Muscle of back (tissue), 10 donors: ENCODE data around the gene C8G. TPM values are rescaled to one million over a fixed set of nuclear protein-coding genes. Genes with fewer than 3 reads are reported as not detected.

ENCODE experiments used
- polyA plus RNA-seq, 10 donors: library from polyadenylated mRNA; unstranded; fragments of 120-200 nt; gene quantifications; one replicate each; pipeline ENCODE4 v1.2.1, GENCODE V29; 2013; ENCODE audit not compliant: insufficient read length in 10 of 10

Gene C8G
- polyA plus RNA-seq, 10 donors: 0.29 to 1.0 (median 0.51) TPM; not detected in 1

Other genes with a start within 250 kb of the C8G start
- gene DIPK1B, start 232.7 kb upstream of the C8G start, polyA plus RNA-seq: 10 to 100 TPM; 12.0 to 23.5 (median 15.4) TPM
- gene LCN10, start 202.3 kb upstream of the C8G start, polyA plus RNA-seq: 10 to 100 TPM in 3 of 10 donors, 1 to 10 TPM in 7; 2.4 to 17.8 (median 8.8) TPM
- gene LCN6, start 196.7 kb upstream of the C8G start, polyA plus RNA-seq: under 1 TPM in 1 of 10 donors, not detected in 9; 0.33 TPM
- gene LCN8, start 187.0 kb upstream of the C8G start, polyA plus RNA-seq: 10 to 100 TPM in 2 of 10 donors, 1 to 10 TPM in 8; 1.1 to 10.8 (median 7.8) TPM
- gene LCN15, start 180.7 kb upstream of the C8G start, polyA plus RNA-seq: under 1 TPM; 0.22 to 0.95 (median 0.52) TPM
- gene TMEM141, start 153.9 kb upstream of the C8G start, polyA plus RNA-seq: 10 to 100 TPM; 24.8 to 43.7 (median 34.1) TPM
- gene CCDC183, start 148.9 kb upstream of the C8G start, polyA plus RNA-seq: 1 to 10 TPM; 1.1 to 3.3 (median 1.9) TPM
- gene RABL6, start 137.3 kb upstream of the C8G start, polyA plus RNA-seq: 10 to 100 TPM; 41.0 to 59.7 (median 50.7) TPM
- 1 to 10 TPM; 1.3 to 2.1 (median 1.7) TPM for gene AJM1, start 102.8 kb upstream of the C8G start, polyA plus RNA-seq
- 100 to 1,000 TPM in 4 of 10 donors, 10 to 100 TPM in 6; 63.9 to 118 (median 81.7) TPM for gene PHPT1, start 95.8 kb upstream of the C8G start, polyA plus RNA-seq
- 1 to 10 TPM; 2.0 to 5.6 (median 3.9) TPM for gene MAMDC4, start 92.9 kb upstream of the C8G start, polyA plus RNA-seq
- 100 to 1,000 TPM; 236 to 394 (median 310) TPM for gene EDF1, start 78.9 kb upstream of the C8G start, polyA plus RNA-seq
- gene TRAF2, start 58.7 kb upstream of the C8G start, polyA plus RNA-seq: 10 to 100 TPM in 2 of 10 donors, 1 to 10 TPM in 8; 8.1 to 10.7 (median 9.6) TPM
- gene FBXW5, start 505 bp upstream of the C8G start, polyA plus RNA-seq: 10 to 100 TPM; 27.4 to 47.9 (median 34.4) TPM
- 1 to 10 TPM in 3 of 10 donors, under 1 TPM in 7; 0.25 to 1.2 (median 0.68) TPM for gene LCN12, start 7.0 kb downstream of the C8G start, polyA plus RNA-seq
- gene PTGDS, start 32.3 kb downstream of the C8G start, polyA plus RNA-seq: 10 to 100 TPM in 8 of 10 donors, 1 to 10 TPM in 2; 2.3 to 36.3 (median 17.1) TPM
- gene LCNL1, start 37.8 kb downstream of the C8G start, polyA plus RNA-seq: 1 to 10 TPM in 3 of 10 donors, under 1 TPM in 7; 0.14 to 1.1 (median 0.66) TPM
- gene PAXX, start 47.2 kb downstream of the C8G start, polyA plus RNA-seq: 10 to 100 TPM; 11.8 to 28.5 (median 21.6) TPM
- 1 to 10 TPM in 2 of 10 donors, under 1 TPM in 6, not detected in 2; 0.28 to 4.7 (median 0.54) TPM for gene CLIC3, start 51.3 kb downstream of the C8G start, polyA plus RNA-seq
- gene ABCA2, start 83.0 kb downstream of the C8G start, polyA plus RNA-seq: 10 to 100 TPM; 11.5 to 18.7 (median 16.7) TPM
- gene FUT7, start 86.8 kb downstream of the C8G start, polyA plus RNA-seq: under 1 TPM in 4 of 10 donors, not detected in 6; 0.10 to 0.48 (median 0.12) TPM
- 10 to 100 TPM; 28.5 to 53.0 (median 38.4) TPM for gene NPDC1, start 100.9 kb downstream of the C8G start, polyA plus RNA-seq
- 10 to 100 TPM in 6 of 10 donors, 1 to 10 TPM in 4; 7.5 to 16.5 (median 12.1) TPM for gene ENTPD2, start 108.8 kb downstream of the C8G start, polyA plus RNA-seq
- 1 to 10 TPM; 1.9 to 7.1 (median 3.9) TPM for gene SAPCD2, start 125.3 kb downstream of the C8G start, polyA plus RNA-seq
- 1 to 10 TPM; 1.5 to 3.0 (median 2.0) TPM for gene UAP1L1, start 132.3 kb downstream of the C8G start, polyA plus RNA-seq
- 10 to 100 TPM; 31.3 to 54.4 (median 41.1) TPM for gene MAN1B1, start 141.7 kb downstream of the C8G start, polyA plus RNA-seq
- gene DPP7, start 169.5 kb downstream of the C8G start, polyA plus RNA-seq: 10 to 100 TPM; 21.9 to 43.1 (median 28.8) TPM
- under 1 TPM in 2 of 10 donors, not detected in 8; 0.07 TPM for gene GRIN1, start 193.9 kb downstream of the C8G start, polyA plus RNA-seq
- not detected for gene LRRC26, start 224.8 kb downstream of the C8G start, polyA plus RNA-seq
- not detected for gene TMEM210, start 226.8 kb downstream of the C8G start, polyA plus RNA-seq
- gene ANAPC2, start 243.3 kb downstream of the C8G start, polyA plus RNA-seq: 10 to 100 TPM; 21.2 to 36.5 (median 29.2) TPM
- gene SSNA1, start 243.4 kb downstream of the C8G start, polyA plus RNA-seq: 10 to 100 TPM; 38.2 to 72.0 (median 49.6) TPM